IMR-90 (cell line): Measurements from ENCODE around the gene LMNB1. TPM values are rescaled to one million over a fixed set of nuclear protein-coding genes. Genes with fewer than 3 reads are reported as not detected.

Experiments used
- ATAC-seq: fragments of 200-7000 bp; cut with Tn5 transposase; 2 replicates; pipeline ENCODE4 v1.9.1; 2020; ENCODE audit warnings: low read depth, mild to moderate bottlenecking, moderate library complexity
- BruUV-seq: library from RNA; stranded (reverse); fragments of 400-500 nt; replicated peaks from 2 replicates; lab custom pipeline; 2021; lab: Mats Ljungman, UMichigan
- CTCF ChIA-PET: fragments of 300-600 bp; formaldehyde crosslinking; extraction: SDS; loops from one replicate; lab custom pipeline; 2021; ENCODE audit warnings: antibody characterized with exemption; lab: Yijun Ruan, JAX
- POLR2A ChIA-PET: fragments of 300-600 bp; sonication (Branson Sonifier 250); formaldehyde crosslinking; loops from one replicate; lab custom pipeline; 2022; ENCODE audit warnings: antibody characterized with exemption; ENCODE audit not compliant: unreplicated experiment; lab: Charles Lee
- DNase-seq: peaks from one replicate; pipeline ENCODE4 v3.0.0; 2013
- H2AFZ ChIP-seq: replicated peaks from 2 replicates; pipeline ENCODE3; 2013; ENCODE audit warnings: low read length, mild to moderate bottlenecking; ENCODE audit not compliant: poor library complexity
- H2AK5ac ChIP-seq: 2 replicates; pipeline ENCODE4 v1.6.1; 2013; ENCODE audit warnings: low read depth, low read length, inconsistent platforms
- H2AK9ac ChIP-seq: replicated peaks from 2 replicates; pipeline ENCODE3; 2013; ENCODE audit warnings: mild to moderate bottlenecking, low read depth, low read length, moderate library complexity; ENCODE audit not compliant: poor library complexity
- H2BK120ac ChIP-seq: 2 replicates; pipeline ENCODE4 v1.6.1; 2013; ENCODE audit warnings: low read depth, low read length, inconsistent platforms
- H2BK15ac ChIP-seq: 3 replicates; pipeline ENCODE4 v1.6.1; 2013; ENCODE audit warnings: low read depth, low read length, inconsistent platforms
- H2BK20ac ChIP-seq: 2 replicates; pipeline ENCODE4 v1.6.1; 2013; ENCODE audit warnings: low read depth, mild to moderate bottlenecking, inconsistent platforms, low read length, moderate library complexity
- H2BK5ac ChIP-seq: 2 replicates; pipeline ENCODE4 v1.6.1; 2013; ENCODE audit warnings: mild to moderate bottlenecking, low read depth, low read length, inconsistent platforms; ENCODE audit not compliant: poor library complexity, severe bottlenecking
- H3K14ac ChIP-seq: replicated peaks from 2 replicates; pipeline ENCODE4 v1.6.1; 2013; ENCODE audit warnings: low read depth, low read length, inconsistent platforms
- H3K18ac ChIP-seq: 2 replicates; pipeline ENCODE4 v1.6.1; 2013; ENCODE audit warnings: low read depth, low read length, control low read depth
- H3K23ac ChIP-seq: 2 replicates; pipeline ENCODE4 v1.6.1; 2013; ENCODE audit warnings: low read depth, low read length, inconsistent platforms
- H3K27ac ChIP-seq: 2 replicates; pipeline ENCODE4 v1.5.1; 2013; ENCODE audit warnings: mild to moderate bottlenecking, control low read depth, low read length; ENCODE audit not compliant: insufficient read depth
- H3K27me3 ChIP-seq: 2 replicates; pipeline ENCODE4 v1.6.1; 2013; ENCODE audit warnings: low read length; ENCODE audit not compliant: control insufficient read depth, insufficient read depth
- H3K36me3 ChIP-seq: 2 replicates; pipeline ENCODE4 v1.6.1; 2013; ENCODE audit warnings: low read length, mixed read lengths; ENCODE audit not compliant: control insufficient read depth, insufficient read depth
- H3K4ac ChIP-seq: 2 replicates; pipeline ENCODE4 v1.6.1; 2013; ENCODE audit warnings: low read depth, low read length, inconsistent platforms
- H3K4me1 ChIP-seq: 2 replicates; pipeline ENCODE4 v1.6.1; 2013; ENCODE audit warnings: low read length, mixed read lengths; ENCODE audit not compliant: control insufficient read depth, insufficient read depth
- H3K4me2 ChIP-seq: 2 replicates; pipeline ENCODE4 v1.6.1; 2013; ENCODE audit warnings: low read depth, mild to moderate bottlenecking, control low read depth, low read length, moderate library complexity
- H3K4me3 ChIP-seq: 2 replicates; pipeline ENCODE4 v1.5.1; 2013; ENCODE audit warnings: low read depth, mild to moderate bottlenecking, control low read depth, low read length, moderate library complexity; ENCODE audit not compliant: insufficient read depth
- H3K56ac ChIP-seq: 2 replicates; pipeline ENCODE4 v1.6.1; 2013; ENCODE audit warnings: low read length, inconsistent platforms; ENCODE audit not compliant: insufficient read depth; ENCODE audit errors: extremely low read depth
- H3K79me1 ChIP-seq, 2 experiments: 2 replicates each; pipeline ENCODE4 v1.6.1; 2013; ENCODE audit warnings: low read length in 2 of 2, inconsistent platforms in 1 of 2, low read depth in 1 of 2
- H3K9ac ChIP-seq: 2 replicates; pipeline ENCODE4 v1.6.1; 2013; ENCODE audit warnings: low read depth, low read length, control low read depth
- H3K9me1 ChIP-seq: 2 replicates; pipeline ENCODE4 v1.6.1; 2013; ENCODE audit warnings: low read length, inconsistent platforms; ENCODE audit not compliant: insufficient read depth
- H3K9me3 ChIP-seq: 2 replicates; pipeline ENCODE4 v1.6.1; 2013; ENCODE audit warnings: low read length; ENCODE audit not compliant: control insufficient read depth, insufficient read depth
- H4K20me1 ChIP-seq: 2 replicates; pipeline ENCODE4 v1.6.1; 2013; ENCODE audit warnings: low read length, inconsistent platforms; ENCODE audit not compliant: insufficient read depth
- H4K5ac ChIP-seq: 2 replicates; pipeline ENCODE4 v1.6.1; 2013; ENCODE audit warnings: mild to moderate bottlenecking, low read depth, low read length, control low read depth
- H4K8ac ChIP-seq, 2 experiments: 2 replicates each; pipeline ENCODE4 v1.6.1; 2013; ENCODE audit warnings: low read depth in 2 of 2, low read length in 2 of 2, control low read depth in 1 of 2, inconsistent platforms in 1 of 2
- H4K91ac ChIP-seq: 2 replicates; pipeline ENCODE4 v1.6.1; 2013; ENCODE audit warnings: low read depth, low read length, inconsistent platforms; ENCODE audit not compliant: insufficient read depth
- BHLHE40 ChIP-seq: fragments of 150-350 bp; IDR thresholded peaks from 2 replicates; pipeline ENCODE4 v1.6.1; 2016; ENCODE audit warnings: mild to moderate bottlenecking, low read depth, low read length
- CTCF ChIP-seq: conservative IDR thresholded peaks from 2 replicates; pipeline ENCODE4 v1.5.1; 2012; ENCODE audit warnings: mild to moderate bottlenecking, low read depth, low read length, improper control_type of control experiment
- ELK1 ChIP-seq: fragments of 150-350 bp; IDR thresholded peaks from 2 replicates; pipeline ENCODE4 v1.6.1; 2016; ENCODE audit warnings: low read depth, mild to moderate bottlenecking, low read length, moderate library complexity, borderline replicate concordance
- FOS ChIP-seq: fragments of 150-350 bp; IDR thresholded peaks from 2 replicates; pipeline ENCODE4 v1.6.1; 2016; ENCODE audit warnings: low read depth, low read length
- MAFK ChIP-seq: IDR thresholded peaks from 2 replicates; pipeline ENCODE4 v1.6.1; 2012; ENCODE audit warnings: low read depth, low read length, improper control_type of control experiment
- MAZ ChIP-seq: IDR thresholded peaks from 2 replicates; pipeline ENCODE4 v1.6.1; 2012; ENCODE audit warnings: low read depth, mild to moderate bottlenecking, low read length, improper control_type of control experiment, moderate library complexity, borderline replicate concordance
- RFX5 ChIP-seq: IDR thresholded peaks from 2 replicates; pipeline ENCODE4 v1.8.0; 2012; ENCODE audit warnings: low read depth, mild to moderate bottlenecking, low read length, moderate library complexity
- USF2 ChIP-seq: fragments of 150-350 bp; IDR thresholded peaks from 2 replicates; pipeline ENCODE4 v1.6.1; 2017; ENCODE audit warnings: mild to moderate bottlenecking, antibody characterized with exemption, low read length, low read depth
- WGBS, 2 experiments: methylation state at CpG; one replicate each; pipeline versions ENCODE4 v1.1.5 to v1.1.7; 2013; ENCODE audit warnings: missing lambda C conversion rate in 2 of 2; ENCODE audit not compliant: insufficient read length in 1 of 2; ENCODE audit errors: extremely low coverage in 2 of 2; 5-methylcytosine and 5-hydroxymethylcytosine counted together
- dilution Hi-C: fragments of 300-500 bp; cut with HindIII; formaldehyde crosslinking; loops from one replicate; pipeline ENCODE4 v1.14.3; 2018; ENCODE audit warnings: low sequenced_read_pairs; ENCODE audit not compliant: unreplicated experiment
- in situ Hi-C: fragments of 300-500 bp; cut with MboI; formaldehyde crosslinking; loops from 3 replicates; pipeline ENCODE4 v1.14.3; 2019; ENCODE audit warnings: low sequenced_read_pairs, inconsistent platforms, mixed read lengths
- intact Hi-C: fragments of 100-400 bp; cut with micrococcal nuclease; formaldehyde crosslinking; loops from 2 replicates; pipeline ENCODE4 v1.10.0; 2022
- polyA plus RNA-seq, 3 experiments: library from polyadenylated mRNA; depleted of rRNA; stranded (reverse); fragments of >200 nt; gene quantifications; 2 replicates each; pipeline ENCODE4 v1.2.3, GENCODE V29; 2012; ENCODE audit warnings: low replicate concordance in 1 of 3
- total RNA-seq: library from RNA; depleted of rRNA; stranded (reverse); fragments of >200 nt; gene quantifications from 2 replicates; pipeline ENCODE4 v1.2.3, GENCODE V29; 2012

LMNB1 gene
- total and polyA plus RNA-seq, 2 of the 4 experiments (the other 2 are of a cell fraction) = 36.0 to 53.6 TPM

GRCh38 chr5:126741361-126741760 is 35.6 kb upstream of the LMNB1 start:
- peak overlapping the region; percentile 21 for H2AFZ ChIP-seq
- no peak overlapping the region for H4K5ac ChIP-seq
- no peaks in the 10 kb centered on the region for H3K4me1 ChIP-seq
- H2BK120ac ChIP-seq = no peak overlapping the region
- intact Hi-C loops (no loop called here), in situ Hi-C loops (no loop called here), dilution Hi-C loops (no loop called here)
- TF ChIP-seq MAFK = no peak
- no peak for TF ChIP-seq RFX5
- no peak for TF ChIP-seq FOS
- no peak for TF ChIP-seq USF2
- TF ChIP-seq CTCF = no peak
- TF ChIP-seq BHLHE40 = no peak
- TF ChIP-seq MAZ = no peak
- TF ChIP-seq ELK1 = no peak
- ChIA-PET CTCF (no interaction called here), POLR2A (no interaction called here)
- no peak overlapping the region for H4K91ac ChIP-seq
- H3K27me3 ChIP-seq = no peaks in the 10 kb centered on the region
- H2BK5ac ChIP-seq = no peak overlapping the region
- no peak overlapping the region for H3K14ac ChIP-seq
- H3K4me3 ChIP-seq = no peak overlapping the region
- H2BK15ac ChIP-seq = no peak overlapping the region
- H4K20me1 ChIP-seq = no peaks in the 10 kb centered on the region
- DNase-seq (no peak), ATAC-seq (no peak)
- 82% methylated on average over 4 of the region's 9 CpGs; no CpG with 5 or more reads in 1 of the 2 experiments for WGBS, 2 experiments
- H2AK9ac ChIP-seq = no peak overlapping the region
- no peak overlapping the region for H3K18ac ChIP-seq
- no peak overlapping the region for H3K4ac ChIP-seq
- no peak overlapping the region for H3K4me2 ChIP-seq
- BruUV-seq = no TSS peak
- H3K27ac ChIP-seq = no peak overlapping the region
- no peak overlapping the region for H3K56ac ChIP-seq
- no peak overlapping the region for H2BK20ac ChIP-seq
- no peak overlapping the region for H3K23ac ChIP-seq
- H3K9me3 ChIP-seq = no peaks in the 10 kb centered on the region
- H4K8ac ChIP-seq = no peak overlapping the region
- H3K9me1 ChIP-seq = no peaks in the 10 kb centered on the region
- H2AK5ac ChIP-seq = no peak overlapping the region
- no peaks in the 10 kb centered on the region for H3K79me1 ChIP-seq
- H3K9ac ChIP-seq = no peak overlapping the region
- no peaks in the 10 kb centered on the region for H3K36me3 ChIP-seq
